BLaER1 (cell line): ENCODE measurements around the gene XPA.
A peak's percentile ranks its signal among the peaks of the same experiment; 100 is the strongest.
"Not testable (repeated sequence)": the region's sequence is repeated elsewhere in the genome, so short reads cannot be mapped to it uniquely, and the experiment has no call there.

Experiments used
- H3K27ac ChIP-seq: shearing (Covaris generic); formaldehyde crosslinking; 2 replicates; pipeline ENCODE4 v1.8.1; 2022
- H3K27me3 ChIP-seq: shearing (Covaris generic); formaldehyde crosslinking; 2 replicates; pipeline ENCODE4 v1.8.1; 2022
- H3K36me3 ChIP-seq: shearing (Covaris generic); formaldehyde crosslinking; 2 replicates; pipeline ENCODE4 v1.8.1; 2022
- H3K4me1 ChIP-seq: shearing (Covaris generic); formaldehyde crosslinking; 2 replicates; pipeline ENCODE4 v1.8.1; 2022
- H3K4me2 ChIP-seq: shearing (Covaris generic); formaldehyde crosslinking; 2 replicates; pipeline ENCODE4 v1.8.1; 2022
- H3K4me3 ChIP-seq: shearing (Covaris generic); formaldehyde crosslinking; 2 replicates; pipeline ENCODE4 v1.8.1; 2022
- H3K9ac ChIP-seq: shearing (Covaris generic); formaldehyde crosslinking; 2 replicates; pipeline ENCODE4 v1.8.1; 2022
- H3K9me3 ChIP-seq: shearing (Covaris generic); formaldehyde crosslinking; 2 replicates; pipeline ENCODE4 v1.8.1; 2022
- H4K20me1 ChIP-seq: shearing (Covaris generic); formaldehyde crosslinking; 2 replicates; pipeline ENCODE4 v1.8.1; 2022
- Cebpa-rat ChIP-seq: shearing (Covaris generic); IDR thresholded peaks from 2 replicates; pipeline ENCODE4 v1.8.1; 2022

XPA gene

DNA sequence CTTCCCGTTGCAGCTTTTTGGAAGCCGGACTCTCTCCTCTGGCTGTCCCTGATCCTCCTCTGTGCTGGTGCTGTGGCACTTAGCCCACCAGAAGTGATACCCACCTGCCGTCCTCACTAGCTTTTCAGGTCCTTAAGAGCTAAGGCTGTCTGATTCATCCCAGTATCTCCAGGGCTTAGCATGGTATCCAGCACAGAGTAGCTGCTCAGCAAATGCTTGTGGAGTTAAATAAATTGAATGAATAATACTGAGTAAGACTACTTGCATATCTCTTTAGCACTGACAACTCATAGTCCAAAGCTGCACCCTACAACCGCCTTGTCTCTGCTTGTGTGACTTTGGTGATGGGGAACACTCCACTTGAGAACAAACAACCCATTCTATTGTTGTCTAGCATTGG, 7.7 kb upstream of the XPA start:
- H3K4me1 ChIP-seq = peaks cover 11% of the 10 kb centered on the region
- H3K4me3 ChIP-seq = no peak overlapping the region
- no peak overlapping the region for H3K9ac ChIP-seq
- H3K36me3 ChIP-seq = no peaks in the 10 kb centered on the region
- no peak for TF ChIP-seq Cebpa-rat
- H3K27me3 ChIP-seq = peaks cover 3% of the 10 kb centered on the region; the same call in 1 of the 2 replicates
- no peaks in the 10 kb centered on the region for H3K9me3 ChIP-seq
- no peak overlapping the region for H3K27ac ChIP-seq
- no peaks in the 10 kb centered on the region for H4K20me1 ChIP-seq
- H3K4me2 ChIP-seq = peak overlapping the region; percentile 33; the same call in 1 of the 2 replicates

DNA sequence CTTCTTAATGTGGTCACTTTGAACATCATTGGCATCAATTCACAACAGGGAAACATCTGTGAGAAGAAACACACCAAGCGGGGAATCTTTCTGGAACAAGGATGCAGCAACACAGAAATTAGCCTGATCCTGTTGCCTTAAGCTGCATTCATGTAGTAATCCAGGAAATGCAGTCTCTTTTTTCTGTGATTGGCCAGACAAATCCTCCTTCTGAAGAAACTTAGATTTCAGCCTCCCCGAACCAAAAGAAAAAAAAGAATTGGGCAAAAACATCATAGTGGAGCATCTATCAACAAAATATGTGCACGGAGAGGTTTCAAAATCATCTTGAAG, 7.2 kb upstream of the XPA start:
- H3K9me3 ChIP-seq = no peaks in the 10 kb centered on the region
- no peak overlapping the region for H3K9ac ChIP-seq
- H3K27ac ChIP-seq = no peak overlapping the region
- H3K4me3 ChIP-seq = no peak overlapping the region
- peaks cover 3% of the 10 kb centered on the region; the same call in 1 of the 2 replicates for H3K27me3 ChIP-seq
- no peak overlapping the region for H3K4me2 ChIP-seq
- no peaks in the 10 kb centered on the region for H3K36me3 ChIP-seq
- no peaks in the 10 kb centered on the region for H4K20me1 ChIP-seq
- no peak for TF ChIP-seq Cebpa-rat
- peaks cover 11% of the 10 kb centered on the region for H3K4me1 ChIP-seq

DNA sequence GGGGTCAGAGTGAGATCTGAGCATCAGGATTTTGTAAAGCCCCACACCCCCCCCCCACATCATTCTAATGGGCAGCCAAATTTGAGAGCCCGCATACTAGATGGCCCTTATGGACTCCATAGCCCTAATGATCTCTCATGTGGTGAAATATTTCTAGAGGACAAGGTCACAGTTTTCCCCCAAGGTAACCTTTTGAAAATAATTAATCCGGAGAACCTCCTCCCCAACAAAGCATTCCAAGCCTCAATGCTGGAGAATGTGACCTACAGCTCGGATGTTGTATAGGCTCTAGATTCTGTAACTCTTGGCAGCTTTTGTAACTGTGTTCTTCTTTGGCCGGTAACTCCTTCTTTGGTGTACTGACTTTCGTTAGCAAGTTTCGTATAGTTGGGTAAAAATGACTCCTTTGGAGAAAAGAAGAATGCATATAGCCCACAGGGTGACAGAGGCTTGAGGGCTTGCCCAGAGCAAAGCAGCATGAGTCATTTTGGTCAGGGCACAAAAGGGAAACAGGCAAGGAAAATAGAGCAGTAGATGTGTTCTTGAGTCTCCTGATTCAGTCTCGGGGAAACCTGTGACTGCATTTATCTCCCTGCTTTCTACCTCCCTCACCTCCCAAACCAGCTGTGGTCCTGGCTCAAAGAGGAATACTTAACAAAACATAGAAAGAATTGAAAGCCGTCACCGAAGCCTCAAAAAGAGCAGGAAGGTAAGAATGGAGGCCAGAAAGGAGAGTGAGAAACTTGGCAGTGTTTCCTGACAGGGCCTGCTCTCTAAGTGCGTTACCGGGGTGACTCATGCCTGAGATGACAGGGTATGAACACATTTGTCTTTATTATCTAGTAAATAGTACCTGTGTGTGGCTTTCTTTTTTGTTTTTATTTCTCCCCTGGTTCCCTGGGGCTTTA, 6.6 kb upstream of the XPA start:
- no peak overlapping the region for H3K4me2 ChIP-seq
- no peak for TF ChIP-seq Cebpa-rat
- H3K9ac ChIP-seq = no peak overlapping the region
- H3K27ac ChIP-seq = no peak overlapping the region
- no peaks in the 10 kb centered on the region for H3K9me3 ChIP-seq
- no peaks in the 10 kb centered on the region for H3K36me3 ChIP-seq
- H3K4me1 ChIP-seq = peaks cover 11% of the 10 kb centered on the region
- no peak overlapping the region for H3K4me3 ChIP-seq
- H4K20me1 ChIP-seq = no peaks in the 10 kb centered on the region
- peaks cover 2% of the 10 kb centered on the region; the same call in 1 of the 2 replicates for H3K27me3 ChIP-seq

DNA sequence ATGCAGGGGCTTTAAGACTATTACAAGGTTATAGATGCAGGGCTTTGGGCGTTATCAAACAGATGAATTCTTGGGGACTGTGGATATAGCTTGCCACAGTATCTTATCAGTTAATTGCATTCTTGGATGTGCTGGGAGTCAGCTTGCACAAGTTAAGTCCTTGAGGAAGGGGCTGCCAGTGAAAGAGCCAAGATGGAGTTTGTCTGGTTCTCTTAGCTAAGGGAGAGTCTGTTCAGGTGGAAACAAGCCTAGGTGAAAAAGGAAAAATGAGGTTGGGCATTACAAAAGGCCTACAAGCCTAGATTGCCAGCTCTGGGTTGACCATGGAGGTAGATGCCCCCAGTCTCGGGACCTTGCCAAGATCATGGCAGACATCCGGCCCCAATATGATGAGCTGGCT, 2.7 kb upstream of the XPA start:
- H3K9me3 ChIP-seq, H3K9ac ChIP-seq, H3K36me3 ChIP-seq, H3K4me3 ChIP-seq, H3K27me3 ChIP-seq, H3K4me2 ChIP-seq, H3K27ac ChIP-seq: not testable (repeated sequence)
- Histone ChIP-seq H3K4me1 (peaks cover 23% of the 10 kb centered on the region), H4K20me1 (peaks cover 13% of the 10 kb centered on the region)

DNA sequence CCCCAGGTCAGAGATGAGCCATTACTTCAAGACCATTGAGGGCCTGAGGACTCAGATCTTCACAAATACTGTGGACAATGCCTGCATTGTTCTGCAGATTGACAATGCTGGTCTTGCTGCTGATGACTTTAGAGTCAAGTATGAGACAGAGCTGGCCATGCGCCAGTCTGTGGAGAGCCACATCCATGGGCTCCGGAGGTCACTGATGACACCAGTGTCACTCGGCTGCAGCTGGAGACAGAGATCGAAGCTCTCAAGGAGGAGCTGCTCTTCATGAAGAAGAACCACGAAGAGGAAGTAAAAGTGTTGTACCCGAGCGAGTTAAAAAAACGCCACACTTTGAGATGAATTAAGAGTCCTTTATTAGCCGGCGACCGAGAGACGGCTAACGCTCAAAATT, 2.1 kb upstream of the XPA start:
- not testable (repeated sequence) for H3K9ac ChIP-seq, H3K4me3 ChIP-seq, H3K4me2 ChIP-seq, H3K27ac ChIP-seq, H3K36me3 ChIP-seq, H3K27me3 ChIP-seq, H3K9me3 ChIP-seq
- peaks cover 18% of the 10 kb centered on the region for H4K20me1 ChIP-seq
- peaks cover 28% of the 10 kb centered on the region for H3K4me1 ChIP-seq

DNA sequence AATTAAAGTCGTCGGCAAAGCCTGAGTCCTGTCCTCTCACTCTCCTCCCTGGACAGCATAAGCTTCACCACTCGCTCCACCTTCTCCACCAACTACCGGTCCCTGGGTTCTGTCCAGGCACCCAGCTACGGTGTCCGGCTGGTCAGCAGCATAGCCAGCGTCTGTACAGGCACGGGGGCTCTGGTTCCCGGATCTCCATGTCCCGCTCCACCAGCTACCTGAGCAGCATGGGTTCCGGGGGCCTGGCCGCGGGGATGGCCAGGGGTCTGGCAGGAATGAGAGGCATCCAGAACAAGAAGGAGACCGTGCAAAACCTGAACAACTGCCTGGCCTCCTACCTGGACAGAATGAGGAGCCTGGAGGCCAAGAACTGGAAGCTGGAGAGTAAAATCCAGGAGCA, 1.7 kb upstream of the XPA start:
- peaks cover 32% of the 10 kb centered on the region for H3K4me1 ChIP-seq
- no peaks in the 10 kb centered on the region for H3K9me3 ChIP-seq
- H3K36me3 ChIP-seq = no peaks in the 10 kb centered on the region
- H4K20me1 ChIP-seq = peaks cover 23% of the 10 kb centered on the region
- no peak overlapping the region for H3K4me3 ChIP-seq
- TF ChIP-seq Cebpa-rat = no peak
- H3K9ac ChIP-seq = no peak overlapping the region
- H3K4me2 ChIP-seq = no peak overlapping the region
- H3K27ac ChIP-seq = no peak overlapping the region
- H3K27me3 ChIP-seq = no peaks in the 10 kb centered on the region

DNA sequence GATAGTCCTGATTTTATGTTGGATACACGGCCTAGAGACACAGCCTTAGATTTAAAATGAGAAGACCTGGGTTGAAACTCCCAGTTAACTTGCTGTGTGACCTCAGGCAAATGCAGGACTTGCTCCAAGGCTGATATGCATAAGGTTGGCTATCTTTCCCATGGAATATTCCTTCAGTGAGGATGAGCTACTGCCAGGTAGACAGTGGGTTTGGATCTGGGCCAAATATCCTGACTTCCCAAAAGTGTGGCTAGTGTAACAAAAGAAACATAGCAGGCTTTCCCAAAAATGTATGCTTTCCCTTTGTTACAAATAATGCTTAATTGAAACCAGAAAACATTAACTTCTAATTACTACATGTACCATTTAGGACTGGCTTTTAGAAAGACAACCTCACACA, 697 bp upstream of the XPA start:
- no peak for TF ChIP-seq Cebpa-rat
- H3K4me1 ChIP-seq = peaks cover 32% of the 10 kb centered on the region
- no peaks in the 10 kb centered on the region for H3K9me3 ChIP-seq
- H3K4me3 ChIP-seq = peak overlapping the region; percentile 82
- H3K36me3 ChIP-seq = no peaks in the 10 kb centered on the region
- H4K20me1 ChIP-seq = peaks cover 32% of the 10 kb centered on the region
- H3K9ac ChIP-seq = peak overlapping the region; percentile 90; the same call in 1 of the 2 replicates
- H3K4me2 ChIP-seq = peak overlapping the region; percentile 85
- H3K27me3 ChIP-seq = no peaks in the 10 kb centered on the region
- H3K27ac ChIP-seq = peak overlapping the region; percentile 89; the same call in 1 of the 2 replicates

DNA sequence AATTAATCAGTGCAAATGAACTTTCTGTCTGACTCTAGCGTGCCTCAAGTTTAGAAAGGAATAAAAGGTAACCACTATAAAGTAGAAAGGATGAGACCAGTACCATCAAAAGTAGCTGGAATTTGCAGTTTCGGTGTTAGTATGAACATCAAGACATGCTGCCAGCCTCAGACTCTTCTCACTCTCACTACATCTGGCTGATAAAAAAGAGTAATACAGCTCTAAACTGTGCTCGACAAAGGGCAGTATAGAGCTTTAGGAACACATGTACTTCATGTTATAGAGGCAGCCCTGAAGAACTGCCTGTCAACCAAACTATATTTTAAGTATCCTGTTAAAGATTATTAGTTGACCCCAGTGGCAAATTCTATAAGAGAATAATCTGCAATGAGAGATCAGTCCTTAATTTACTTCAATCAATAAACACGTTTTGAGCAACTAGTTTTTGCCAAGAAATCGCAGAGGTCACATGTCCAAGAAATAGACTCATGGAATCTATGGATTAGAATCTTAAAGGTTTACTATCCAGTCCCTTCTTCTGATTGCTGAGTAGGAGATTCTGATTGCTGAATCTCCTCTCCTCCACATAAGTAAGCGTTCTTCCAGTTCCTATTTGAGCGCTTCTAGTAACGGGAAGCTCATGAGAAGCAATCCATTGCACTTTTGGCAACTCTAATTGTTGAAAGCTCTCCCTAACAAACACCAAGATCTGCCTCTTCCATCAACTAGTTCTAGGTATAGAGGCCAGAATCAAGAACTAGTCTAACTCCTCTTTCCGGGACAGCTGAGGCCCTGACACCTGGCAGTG, 941 bp downstream of the XPA start:
- no peak for TF ChIP-seq Cebpa-rat
- peaks cover 32% of the 10 kb centered on the region for H4K20me1 ChIP-seq
- peaks cover 12% of the 10 kb centered on the region for H3K36me3 ChIP-seq
- no peaks in the 10 kb centered on the region for H3K27me3 ChIP-seq
- H3K9me3 ChIP-seq = no peaks in the 10 kb centered on the region
- peak overlapping the region; percentile 85 for H3K4me2 ChIP-seq
- peak overlapping the region; percentile 82 for H3K4me3 ChIP-seq
- H3K4me1 ChIP-seq = peaks cover 32% of the 10 kb centered on the region
- H3K27ac ChIP-seq = peak overlapping the region; percentile 89
- H3K9ac ChIP-seq = peak overlapping the region; percentile 90

DNA sequence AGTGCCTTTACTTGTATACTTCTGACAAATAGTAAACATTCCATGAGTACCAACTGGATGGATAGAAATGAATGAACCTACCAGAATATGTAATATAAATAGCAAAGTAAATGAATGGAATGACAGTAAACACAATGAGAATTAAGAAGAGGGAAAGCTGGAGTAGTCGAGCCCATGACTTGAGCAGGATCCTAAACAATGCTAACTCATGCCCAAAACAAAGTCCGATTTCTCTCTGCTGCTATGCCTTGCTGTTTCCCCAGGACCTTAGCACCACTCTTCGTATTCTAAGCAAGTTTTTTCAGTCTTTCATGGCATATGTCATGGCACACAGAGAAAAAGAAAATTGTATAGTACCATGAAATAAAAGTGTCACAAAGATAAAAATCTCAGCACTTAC, 1.8 kb downstream of the XPA start:
- H3K9ac ChIP-seq = peak overlapping the region; percentile 90; the same call in 1 of the 2 replicates
- H4K20me1 ChIP-seq = peaks cover 32% of the 10 kb centered on the region
- H3K27ac ChIP-seq = no peak overlapping the region
- no peaks in the 10 kb centered on the region for H3K9me3 ChIP-seq
- no peak overlapping the region for H3K4me3 ChIP-seq
- peaks cover 20% of the 10 kb centered on the region for H3K36me3 ChIP-seq
- no peak for TF ChIP-seq Cebpa-rat
- H3K27me3 ChIP-seq = no peaks in the 10 kb centered on the region
- peaks cover 32% of the 10 kb centered on the region for H3K4me1 ChIP-seq
- H3K4me2 ChIP-seq = peak overlapping the region; percentile 85

DNA sequence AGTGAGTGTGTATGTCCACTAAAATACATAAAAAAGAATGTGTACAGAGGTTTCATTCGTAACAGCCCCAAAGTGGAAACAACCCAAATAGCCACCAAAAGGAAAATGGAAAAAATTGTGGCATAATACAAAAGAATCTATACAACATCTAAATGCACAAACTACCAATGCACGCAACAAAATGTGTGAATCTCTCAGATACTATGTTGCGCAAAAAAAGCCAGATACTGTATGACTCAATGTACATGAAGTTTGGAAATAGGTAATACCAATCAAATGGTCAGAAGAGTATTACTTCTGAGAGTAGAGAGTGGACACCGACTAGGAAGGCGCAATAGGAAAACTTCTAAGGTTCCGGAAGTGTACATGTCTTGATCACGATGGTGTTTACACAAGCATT, 2.4 kb downstream of the XPA start:
- Histone ChIP-seq H3K4me2 (peak overlapping the region; percentile 85), H4K20me1 (peaks cover 32% of the 10 kb centered on the region), H3K27ac (no peak overlapping the region), H3K27me3 (no peaks in the 10 kb centered on the region), H3K36me3 (peaks cover 26% of the 10 kb centered on the region), H3K9ac (no peak overlapping the region), H3K4me1 (peaks cover 32% of the 10 kb centered on the region), H3K9me3 (no peaks in the 10 kb centered on the region), H3K4me3 (no peak overlapping the region)
- no peak for TF ChIP-seq Cebpa-rat
